Neural crest cell (in vitro differentiated cells): ENCODE measurements around the gene FBXW8. TPM values are rescaled to one million over a fixed set of nuclear protein-coding genes. Genes with fewer than 3 reads are reported as not detected.

Experiments
- DNase-seq: peaks from one replicate; pipeline ENCODE4 v3.0.0; 2021; ENCODE audit warnings: low read depth, mixed read lengths, low spot score
- H3K27ac Mint-ChIP-seq: one replicate; pipeline ENCODE4 v1.8.0; 2021; ENCODE audit warnings: mild to moderate bottlenecking, mixed read lengths; ENCODE audit not compliant: unreplicated experiment
- H3K27me3 Mint-ChIP-seq: 2 replicates; pipeline ENCODE4 v1.8.0; 2021; ENCODE audit warnings: low read depth, mild to moderate bottlenecking, mixed read lengths
- H3K36me3 Mint-ChIP-seq: 2 replicates; pipeline ENCODE4 v1.8.0; 2021; ENCODE audit warnings: low read depth, mild to moderate bottlenecking, mixed read lengths
- H3K4me1 Mint-ChIP-seq: 2 replicates; pipeline ENCODE4 v1.8.0; 2021; ENCODE audit warnings: mixed read lengths
- H3K4me3 Mint-ChIP-seq: one replicate; pipeline ENCODE4 v1.8.0; 2021; ENCODE audit warnings: mild to moderate bottlenecking, mixed read lengths
- H3K9me3 Mint-ChIP-seq: 2 replicates; pipeline ENCODE4 v1.8.0; 2021; ENCODE audit warnings: mixed read lengths
- CTCF ChIP-seq: fragments of 200-600 bp; sonication (generic); conservative IDR thresholded peaks from 2 replicates; pipeline ENCODE4 v1.5.0; 2021; ENCODE audit warnings: antibody characterized with exemption, mild to moderate bottlenecking
- total RNA-seq: library from RNA; stranded (reverse); gene quantifications from 2 replicates; pipeline ENCODE4 v1.2.1, GENCODE V29; 2021

FBXW8 gene
- total RNA-seq, 1 donor from 2014 or later = 34.8 TPM

DNA sequence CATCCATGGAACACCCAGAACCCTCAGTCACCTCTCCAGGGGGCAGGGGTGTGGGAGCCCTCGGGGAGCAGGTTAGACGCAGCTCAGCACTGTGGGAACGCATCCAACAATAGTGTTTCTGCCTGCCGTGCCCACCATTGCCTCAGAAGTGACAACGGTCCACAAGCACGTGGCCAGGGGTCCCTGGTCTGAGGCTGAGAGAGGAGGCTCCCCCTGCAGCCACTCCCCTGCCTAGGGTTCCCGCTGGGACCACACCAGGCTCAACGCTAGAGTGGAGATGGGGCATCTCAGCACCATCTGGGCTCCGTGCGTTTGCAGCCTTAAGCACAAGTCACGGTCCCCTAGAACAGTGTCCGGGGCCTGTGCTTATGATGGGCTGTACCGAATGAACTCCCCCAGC, 125.8 kb downstream of the FBXW8 start:
- no peaks in the 10 kb centered on the region for H3K9me3 Mint-ChIP-seq
- no peak overlapping the region for H3K4me3 Mint-ChIP-seq
- no peak for TF ChIP-seq CTCF
- H3K36me3 Mint-ChIP-seq = no peaks in the 10 kb centered on the region
- H3K27me3 Mint-ChIP-seq = no peaks in the 10 kb centered on the region
- H3K4me1 Mint-ChIP-seq = no peaks in the 10 kb centered on the region
- DNase-seq = no peak
- no peak overlapping the region for H3K27ac Mint-ChIP-seq

GRCh38 chr12:117037289-117038022, 126.7 kb downstream of the FBXW8 start:
- no peaks in the 10 kb centered on the region for H3K9me3 Mint-ChIP-seq
- no peak for TF ChIP-seq CTCF
- H3K4me1 Mint-ChIP-seq = no peaks in the 10 kb centered on the region
- no peak for DNase-seq
- no peak overlapping the region for H3K4me3 Mint-ChIP-seq
- no peaks in the 10 kb centered on the region for H3K36me3 Mint-ChIP-seq
- H3K27ac Mint-ChIP-seq = no peak overlapping the region
- H3K27me3 Mint-ChIP-seq = no peaks in the 10 kb centered on the region

- TF ChIP-seq CTCF = no peak
- no peaks in the 10 kb centered on the region for H3K4me1 Mint-ChIP-seq
- no peak for DNase-seq
- H3K36me3 Mint-ChIP-seq = no peaks in the 10 kb centered on the region
- H3K9me3 Mint-ChIP-seq = no peaks in the 10 kb centered on the region
- H3K27ac Mint-ChIP-seq = no peak overlapping the region
- no peak overlapping the region for H3K4me3 Mint-ChIP-seq
- H3K27me3 Mint-ChIP-seq = no peaks in the 10 kb centered on the region
Observed at GRCh38 chr12:117038023-117038680, 127.4 kb downstream of the FBXW8 start.

DNA sequence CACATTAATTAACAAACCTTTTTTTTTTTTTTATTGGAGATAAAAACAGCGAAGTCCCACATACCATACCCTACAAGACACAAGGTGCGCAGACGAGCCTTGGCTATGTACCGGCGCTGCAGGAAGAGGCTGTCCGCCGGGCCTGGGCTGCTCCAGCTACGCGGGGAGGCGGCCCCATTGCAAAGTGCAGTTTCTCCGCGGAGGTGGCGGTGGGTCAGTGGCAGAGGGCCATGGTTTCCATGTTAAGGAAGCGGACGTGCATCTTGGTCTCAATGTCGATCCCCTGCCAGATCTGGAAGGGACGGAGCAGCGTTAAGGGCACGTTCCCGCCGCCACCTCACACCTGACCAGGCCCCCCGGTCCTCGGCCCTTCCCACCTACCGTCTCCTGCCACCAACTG, 128.2 kb downstream of the FBXW8 start:
- H3K36me3 Mint-ChIP-seq = no peaks in the 10 kb centered on the region
- TF ChIP-seq CTCF = no peak
- H3K27ac Mint-ChIP-seq = no peak overlapping the region
- no peak overlapping the region for H3K4me3 Mint-ChIP-seq
- no peak for DNase-seq
- no peaks in the 10 kb centered on the region for H3K9me3 Mint-ChIP-seq
- H3K4me1 Mint-ChIP-seq = no peaks in the 10 kb centered on the region
- no peaks in the 10 kb centered on the region for H3K27me3 Mint-ChIP-seq

- no peak for DNase-seq
- H3K36me3 Mint-ChIP-seq = no peaks in the 10 kb centered on the region
- H3K9me3 Mint-ChIP-seq = no peaks in the 10 kb centered on the region
- H3K27me3 Mint-ChIP-seq = no peaks in the 10 kb centered on the region
- no peak for TF ChIP-seq CTCF
- H3K27ac Mint-ChIP-seq = no peak overlapping the region
- no peak overlapping the region for H3K4me3 Mint-ChIP-seq
- no peaks in the 10 kb centered on the region for H3K4me1 Mint-ChIP-seq
Observed at GRCh38 chr12:117039891-117040309, 129.2 kb downstream of the FBXW8 start.
